Measurements from ENCODE around the gene CAVIN1. TPM values are rescaled to one million over a fixed set of nuclear protein-coding genes. Genes with fewer than 3 reads are reported as not detected.

Gene CAVIN1
- total and polyA plus RNA-seq, 2 donors (not counting 3 experiments of a cell fraction or from before 2014, with no cell fraction given), result 303 to 663 TPM

- no peak for FAIRE-seq
- intact Hi-C loops (cut with micrococcal nuclease), result no loop called here
- Histone ChIP-seq H3K9me1 (replicated peaks; ENCODE audit: control insufficient read depth, extremely low read depth, insufficient read depth, low read length) (no peaks in the 10 kb centered on the region), H3K9me3 (replicated peaks; ENCODE audit: control insufficient read depth, insufficient read depth, low read length) (no peaks in the 10 kb centered on the region), H3K4me1 (ENCODE audit: control insufficient read depth, extremely low read depth, insufficient read depth, low read length) (no peaks in the 10 kb centered on the region), H3K4me2 (ENCODE audit: insufficient read depth, low read length) (no peak overlapping the region), H3K4me3 (replicated peaks in 1 of 3; ENCODE audit: insufficient read depth in 1 of 3, low read depth in 1 of 3, low read length in 3 of 3) (no peak overlapping the region), H3K79me2 (ENCODE audit: control insufficient read depth, insufficient read depth, low read length) (peaks cover 80% of the 10 kb centered on the region), H2AFZ (ENCODE audit: low read depth, low read length) (no peak overlapping the region), H3K27ac (ENCODE audit: insufficient read depth, low read depth, low read length) (no peak overlapping the region), H3K9ac (replicated peaks; ENCODE audit: extremely low read depth, insufficient read depth, low read length) (no peak overlapping the region), H3K27me3 (ENCODE audit: control insufficient read depth in 2 of 2, insufficient read depth in 2 of 2, low read length in 2 of 2) (no peaks in the 10 kb centered on the region), H3K36me3 (ENCODE audit: control insufficient read depth in 2 of 2, extremely low read depth in 1 of 2, insufficient read depth in 2 of 2, low read length in 2 of 2) (no peaks in the 10 kb centered on the region), H4K20me1 (replicated peaks; ENCODE audit: control insufficient read depth, extremely low read depth, insufficient read depth, low read length) (peaks cover 7% of the 10 kb centered on the region)
- no peak for DNase-seq (ENCODE audit: low read depth, low spot score)
- no peak for TF ChIP-seq EZH2 (IDR thresholded peaks at IDR 0.05; ENCODE audit: borderline replicate concordance, low read depth, low read length, severe bottlenecking)
- no peak for TF ChIP-seq GATA2 (IDR thresholded peaks at IDR 0.05; ENCODE audit: insufficient read depth, insufficient read length, low read depth, low read length)
- no peak for TF ChIP-seq MYC (IDR thresholded peaks at IDR 0.05; ENCODE audit: low read depth, low read length)
- TF ChIP-seq POLR2A (IDR thresholded peaks at IDR 0.05; ENCODE audit: low read depth, low read length), result no peak
- no peak for TF ChIP-seq POLR2AphosphoS5 (IDR thresholded peaks at IDR 0.05; ENCODE audit: insufficient read depth, low read depth, low read length)
- no peak for TF ChIP-seq JUN (IDR thresholded peaks at IDR 0.05; ENCODE audit: borderline replicate concordance, insufficient read depth, insufficient read length, low read depth)
- TF ChIP-seq CTCF (IDR thresholded peaks at IDR 0.05; ENCODE audit: extremely low read depth in 1 of 2, insufficient read depth in 1 of 2, low read depth in 1 of 2, low read length in 2 of 2), result no peak
- no peak for TF ChIP-seq MAX (IDR thresholded peaks at IDR 0.05; ENCODE audit: insufficient read depth, insufficient read length)
- no peak for TF ChIP-seq FOS (IDR thresholded peaks at IDR 0.05; ENCODE audit: borderline replicate concordance, insufficient read depth, low read length)
- POLR2A ChIA-PET, result no interaction called here
- CTCF ChIA-PET, result interaction anchor here (1.2 kb wide), 1 partner anchor 33 kb away, joined by 4 read pairs; no protein-coding TSS in a partner anchor
- no TSS peak for BruUV-seq (replicated peaks)
- dilution Hi-C loops (cut with MboI; ENCODE audit: extremely low pct_ligation_motif_present, low sequenced_read_pairs), result no loop called here
Observed at GRCh38 chr17:42362245-42362961, 60.7 kb downstream of the CAVIN1 start.

Measured in endothelial cell of umbilical vein (primary cell).